GM23338 (cell line): ENCODE measurements around the gene TIPIN. TPM values are rescaled to one million over a fixed set of nuclear protein-coding genes. Genes with fewer than 3 reads are reported as not detected.
A peak's percentile ranks its signal among the peaks of the same experiment; 100 is the strongest.

Experiments used
- ATAC-seq: fragments of 200-7000 bp; cut with Tn5 transposase; 3 replicates; pipeline ENCODE4 v1.9.1; 2020
- DNase-seq: peaks from one replicate; pipeline ENCODE4 v3.0.0-alpha.2; 2015; ENCODE audit warnings: low spot score
- H2AFZ ChIP-seq: fragments of 200-600 bp; sonication (generic); 2 replicates; pipeline ENCODE4 v1.8.0; 2016; ENCODE audit warnings: antibody characterized with exemption, mild to moderate bottlenecking, moderate library complexity
- H3F3A ChIP-seq: fragments of 200-600 bp; sonication (generic); replicated peaks from 2 replicates; pipeline ENCODE4 v1.8.0; 2017; ENCODE audit warnings: antibody characterized with exemption, mixed run types, low read depth
- H3K27ac ChIP-seq: fragments of 200-600 bp; sonication (generic); 2 replicates; pipeline ENCODE4 v1.6.1; 2016; ENCODE audit warnings: low read depth
- H3K27me3 ChIP-seq: fragments of 200-600 bp; sonication (generic); 2 replicates; pipeline ENCODE4 v1.8.0; 2016; ENCODE audit warnings: mild to moderate bottlenecking, mixed run types, moderate library complexity; ENCODE audit not compliant: insufficient read depth
- H3K36me3 ChIP-seq: fragments of 200-600 bp; sonication (generic); 2 replicates; pipeline ENCODE4 v1.8.0; 2016; ENCODE audit warnings: mild to moderate bottlenecking; ENCODE audit not compliant: insufficient read depth
- H3K4me1 ChIP-seq: fragments of 200-600 bp; sonication (generic); 2 replicates; pipeline ENCODE4 v1.8.0; 2016; ENCODE audit warnings: mild to moderate bottlenecking, moderate library complexity; ENCODE audit not compliant: insufficient read depth
- H3K4me2 ChIP-seq: fragments of 200-600 bp; sonication (generic); 2 replicates; pipeline ENCODE4 v1.7.1; 2017; ENCODE audit warnings: mixed run types
- H3K4me3 ChIP-seq: fragments of 200-600 bp; sonication (generic); 2 replicates; pipeline ENCODE4 v1.6.1; 2016; ENCODE audit warnings: mixed run types
- H3K79me2 ChIP-seq: fragments of 200-600 bp; sonication (generic); replicated peaks from 2 replicates; pipeline ENCODE4 v1.8.0; 2017; ENCODE audit warnings: mild to moderate bottlenecking; ENCODE audit not compliant: insufficient read depth
- H3K9me2 ChIP-seq: fragments of 200-600 bp; sonication (generic); 2 replicates; pipeline ENCODE4 v1.8.0; 2017; ENCODE audit not compliant: insufficient read depth
- H4K20me1 ChIP-seq: fragments of 200-600 bp; sonication (generic); replicated peaks from 2 replicates; pipeline ENCODE4 v1.8.0; 2017; ENCODE audit warnings: mild to moderate bottlenecking; ENCODE audit not compliant: insufficient read depth
- H3K27ac Mint-ChIP-seq: 2 replicates; pipeline ENCODE4 v1.8.0; 2020; ENCODE audit warnings: inconsistent platforms, mild to moderate bottlenecking, moderate library complexity, mixed read lengths
- H3K27me3 Mint-ChIP-seq: 3 replicates; pipeline ENCODE4 v1.8.0; 2022; ENCODE audit warnings: low read depth, mild to moderate bottlenecking, moderate library complexity, mixed read lengths, inconsistent platforms; ENCODE audit not compliant: insufficient read depth, poor library complexity
- H3K36me3 Mint-ChIP-seq: 3 replicates; pipeline ENCODE4 v1.8.0; 2021; ENCODE audit warnings: low read depth, mild to moderate bottlenecking, inconsistent platforms, moderate library complexity, mixed read lengths
- H3K4me1 Mint-ChIP-seq: 3 replicates; pipeline ENCODE4 v1.8.0; 2020; ENCODE audit warnings: mild to moderate bottlenecking, inconsistent platforms, mixed read lengths
- H3K4me3 Mint-ChIP-seq: 3 replicates; pipeline ENCODE4 v1.8.0; 2021; ENCODE audit warnings: moderate library complexity, mild to moderate bottlenecking, inconsistent platforms, mixed read lengths
- H3K9me3 Mint-ChIP-seq: 3 replicates; pipeline ENCODE4 v1.8.0; 2020; ENCODE audit warnings: moderate library complexity, mild to moderate bottlenecking, inconsistent platforms, mixed read lengths
- CREB1 ChIP-seq: fragments of 250-450 bp; sonication (Bioruptor Pico); IDR thresholded peaks from 2 replicates; pipeline ENCODE4 v1.5.0; 2020; ENCODE audit warnings: low read depth, mild to moderate bottlenecking, moderate library complexity
- CTCF ChIP-seq, 2 experiments: fragments of 200-600 bp in 1 of 2; sonication (generic) in 1 of 2; conservative IDR thresholded peaks; 2 replicates each; pipeline versions ENCODE4 v1.5.1 to v1.6.1; 2016 to 2017; ENCODE audit warnings: antibody characterized with exemption in 2 of 2, low read depth in 2 of 2, mild to moderate bottlenecking in 2 of 2, moderate library complexity in 1 of 2
- ETS1 ChIP-seq: IDR thresholded peaks from 2 replicates; pipeline ENCODE4 v1.6.1; 2016; ENCODE audit warnings: antibody characterized with exemption
- EZH2 ChIP-seq: fragments of 200-600 bp; sonication (generic); IDR thresholded peaks from one replicate; pipeline ENCODE4 v1.8.0; 2017; ENCODE audit warnings: antibody characterized with exemption, mild to moderate bottlenecking, low read depth; ENCODE audit not compliant: unreplicated experiment
- EZH2phosphoT487 ChIP-seq: fragments of 200-600 bp; sonication (generic); IDR thresholded peaks from one replicate; pipeline ENCODE4 v1.8.1; 2018; ENCODE audit warnings: antibody characterized with exemption; ENCODE audit not compliant: unreplicated experiment
- JUNB ChIP-seq: IDR thresholded peaks from one replicate; pipeline ENCODE4 v1.6.1; 2016; ENCODE audit warnings: antibody characterized with exemption; ENCODE audit not compliant: unreplicated experiment
- NANOG ChIP-seq: IDR thresholded peaks from 2 replicates; pipeline ENCODE4 v1.6.1; 2016; ENCODE audit warnings: antibody characterized with exemption, borderline replicate concordance
- POLR2AphosphoS5 ChIP-seq: IDR thresholded peaks from 2 replicates; pipeline ENCODE4 v1.6.1; 2016; ENCODE audit warnings: antibody characterized with exemption, low read depth
- REST ChIP-seq: IDR thresholded peaks from one replicate; pipeline ENCODE4 v1.6.1; 2018; ENCODE audit warnings: antibody characterized with exemption; ENCODE audit not compliant: unreplicated experiment
- STAT1 ChIP-seq: IDR thresholded peaks from one replicate; pipeline ENCODE4 v1.6.1; 2016; ENCODE audit warnings: antibody characterized with exemption; ENCODE audit not compliant: unreplicated experiment
- ZNF114 ChIP-seq: fragments of 250-450 bp; sonication (Bioruptor Pico); IDR thresholded peaks from 2 replicates; pipeline ENCODE4 v1.5.0; 2020; ENCODE audit warnings: mild to moderate bottlenecking, moderate library complexity
- ZNF331 ChIP-seq: fragments of 250-450 bp; sonication (Bioruptor Pico); IDR thresholded peaks from 2 replicates; pipeline ENCODE4 v1.5.0; 2020; ENCODE audit warnings: low read depth, mild to moderate bottlenecking, moderate library complexity
- ZNF462 ChIP-seq: fragments of 250-450 bp; sonication (Bioruptor Pico); IDR thresholded peaks from 2 replicates; pipeline ENCODE4 v1.5.0; 2020; ENCODE audit warnings: mild to moderate bottlenecking, moderate library complexity
- polyA plus RNA-seq: library from polyadenylated mRNA; unstranded; fragments of >200 nt; fragmentation: Nextera tagmentation; extraction: Ambion mirVana; gene quantifications from 2 replicates; pipeline ENCODE4 v1.2.1, GENCODE V29; 2016
- total RNA-seq: library from RNA; depleted of rRNA; stranded (reverse); fragments of >200 nt; shearing (Covaris generic); gene quantifications from 2 replicates; pipeline ENCODE4 v1.2.3, GENCODE V29; 2014

Gene TIPIN
- total and polyA plus RNA-seq, 2 experiments from 2014 or later, result 25.3 to 39.1 TPM

- DNase-seq (no peak), ATAC-seq (peak; percentile 55)
- Histone ChIP-seq H3K27ac (peak overlapping the region; percentile 85), H4K20me1 (0 out of 2 replicates have a peak, but pooled peaks cover 5% of the 10 kb centered on the region), H3K36me3 (no peaks in the 10 kb centered on the region), H3K4me2 (peak overlapping the region; percentile 37), H3K4me1 (peaks cover 46% of the 10 kb centered on the region), H3K4me3 (0 out of 2 replicates have a peak overlapping the region, but pooled peaks have one; percentile 3), H3F3A (no peaks in the 10 kb centered on the region; the same call in 1 of the 2 replicates), H3K9me2 (no peaks in the 10 kb centered on the region), H2AFZ (no peak overlapping the region), H3K27me3 (no peaks in the 10 kb centered on the region), H3K79me2 (peaks cover 88% of the 10 kb centered on the region)
- Mint-ChIP-seq H3K27me3 (peaks cover 8% of the 10 kb centered on the region), H3K9me3 (no peaks in the 10 kb centered on the region), H3K4me1 (peaks cover 80% of the 10 kb centered on the region), H3K4me3 (peak overlapping the region; percentile 27; the same call in 2 of the 3 replicates), H3K27ac (peak overlapping the region; percentile 94), H3K36me3 (peaks cover 3% of the 10 kb centered on the region; the same call in 1 of the 3 replicates)
- TF ChIP-seq ETS1 (no peak), ZNF331 (CRISPR knock-in tag) (no peak), EZH2phosphoT487 (no peak), CTCF (conservative IDR thresholded peaks at IDR 0.05; ENCODE audit: low read depth in 2 of 2) (no peak), ZNF114 (CRISPR knock-in tag) (no peak), JUNB (no peak), REST (no peak), EZH2 (no peak), STAT1 (no peak), NANOG (no peak), POLR2AphosphoS5 (no peak), CREB1 (CRISPR knock-in tag) (no peak), ZNF462 (CRISPR knock-in tag) (no peak)
Observed at GRCh38 chr15:66404122-66404521, 47.6 kb upstream of the TIPIN start.
